Measurements from ENCODE around the gene ICE1.
"Not testable (repeated sequence)": the region's sequence is repeated elsewhere in the genome, so short reads cannot be mapped to it uniquely, and the experiment has no call there.

ICE1 gene

DNA sequence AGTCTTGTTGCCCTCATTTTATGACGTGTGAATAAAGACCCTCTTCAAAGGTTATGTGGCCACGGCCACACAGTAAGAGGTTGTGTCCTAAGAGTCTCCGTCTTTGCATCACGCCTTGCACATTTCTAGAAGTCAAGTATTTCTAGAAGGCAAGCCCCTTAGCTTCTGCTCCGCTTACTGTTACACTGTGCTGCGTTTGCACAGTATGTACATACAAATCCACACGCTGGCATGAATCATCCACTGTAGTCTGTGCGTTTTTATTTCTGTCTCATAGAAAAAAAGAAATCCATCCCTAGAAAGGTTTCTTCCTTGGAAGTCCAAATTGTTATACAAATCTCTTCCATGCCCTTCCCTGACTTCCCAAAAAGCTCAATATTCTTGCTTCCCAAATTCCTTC is 21.4 kb upstream of the ICE1 start:
- no peak for DNase-seq

DNA sequence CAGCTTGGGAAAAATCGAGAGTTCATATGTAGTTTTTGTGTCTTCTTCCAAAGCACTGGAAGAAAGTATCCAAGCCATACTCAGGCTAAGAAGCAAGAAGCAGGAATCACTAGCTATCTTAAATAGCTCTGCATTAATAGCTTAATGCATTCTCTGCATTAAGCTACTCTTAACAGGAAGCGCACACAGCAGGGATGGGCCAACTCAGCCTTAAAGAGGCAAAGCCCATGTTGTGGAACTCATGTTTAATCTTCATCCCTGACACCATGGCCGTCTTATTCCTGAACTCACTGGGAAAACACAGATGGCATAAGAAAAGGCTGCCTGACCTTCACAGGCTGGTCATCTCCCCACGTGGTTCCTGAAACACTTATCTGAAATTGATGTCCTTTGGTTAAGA is 18.7 kb upstream of the ICE1 start:
- DNase-seq = no peak

DNA sequence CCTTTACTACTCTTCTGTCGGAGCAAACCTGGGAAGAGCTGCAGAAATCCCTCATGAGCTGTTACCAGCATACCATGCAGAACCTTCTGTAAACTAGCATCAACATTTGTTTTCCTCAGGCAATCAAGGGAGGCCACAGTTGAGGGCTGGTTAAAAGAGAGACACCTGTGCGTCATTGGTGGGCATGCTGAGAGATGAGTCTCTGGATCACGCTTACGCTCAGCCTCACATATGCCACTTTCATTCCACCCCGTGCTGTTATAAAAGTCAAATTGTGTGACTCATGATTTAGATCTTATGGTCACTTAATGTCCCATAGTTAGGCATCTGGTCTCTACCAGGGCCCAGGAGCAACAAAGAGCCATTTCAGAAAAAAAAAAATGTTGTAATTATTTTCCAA is 18.1 kb upstream of the ICE1 start:
- no peak for DNase-seq

DNA sequence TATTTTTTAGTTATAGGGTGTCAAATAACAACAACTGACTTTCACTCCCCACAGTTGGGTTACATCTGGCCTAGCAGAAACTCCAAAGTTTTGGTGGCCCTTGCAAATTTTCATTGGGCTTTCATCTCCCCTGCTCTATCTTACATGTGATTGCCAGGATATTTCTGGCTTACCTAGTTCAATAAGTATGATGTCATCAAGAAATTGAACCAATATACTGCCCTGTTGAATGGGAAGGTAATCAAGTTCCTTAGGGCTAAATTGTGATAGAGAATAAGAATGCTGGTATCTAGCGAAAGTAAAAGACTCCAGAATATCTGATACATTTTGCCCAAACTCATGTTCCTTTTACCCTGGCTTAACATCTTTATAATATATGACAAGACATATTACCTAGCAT is 17.0 kb upstream of the ICE1 start:
- DNase-seq = no peak

DNA sequence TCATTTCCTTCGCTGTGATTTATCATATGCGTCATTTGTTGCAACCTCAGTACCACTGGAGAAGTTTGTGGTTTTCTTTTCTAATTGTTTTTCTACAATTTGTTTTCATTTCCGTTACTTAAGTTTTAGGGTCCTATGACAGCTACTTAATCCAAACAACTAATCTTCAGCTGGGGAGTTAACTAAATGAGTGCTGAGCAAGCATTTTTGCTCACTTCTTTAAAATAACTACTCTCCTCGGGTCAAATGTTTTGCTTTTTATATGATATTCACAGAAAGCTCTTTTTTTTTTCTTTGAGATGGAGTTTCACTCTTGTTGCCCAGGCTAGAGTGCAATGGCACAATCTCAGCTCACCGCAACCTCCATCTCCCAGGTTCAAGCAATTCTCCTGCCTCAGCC is 14.6 kb upstream of the ICE1 start:
- no peak for DNase-seq

DNA sequence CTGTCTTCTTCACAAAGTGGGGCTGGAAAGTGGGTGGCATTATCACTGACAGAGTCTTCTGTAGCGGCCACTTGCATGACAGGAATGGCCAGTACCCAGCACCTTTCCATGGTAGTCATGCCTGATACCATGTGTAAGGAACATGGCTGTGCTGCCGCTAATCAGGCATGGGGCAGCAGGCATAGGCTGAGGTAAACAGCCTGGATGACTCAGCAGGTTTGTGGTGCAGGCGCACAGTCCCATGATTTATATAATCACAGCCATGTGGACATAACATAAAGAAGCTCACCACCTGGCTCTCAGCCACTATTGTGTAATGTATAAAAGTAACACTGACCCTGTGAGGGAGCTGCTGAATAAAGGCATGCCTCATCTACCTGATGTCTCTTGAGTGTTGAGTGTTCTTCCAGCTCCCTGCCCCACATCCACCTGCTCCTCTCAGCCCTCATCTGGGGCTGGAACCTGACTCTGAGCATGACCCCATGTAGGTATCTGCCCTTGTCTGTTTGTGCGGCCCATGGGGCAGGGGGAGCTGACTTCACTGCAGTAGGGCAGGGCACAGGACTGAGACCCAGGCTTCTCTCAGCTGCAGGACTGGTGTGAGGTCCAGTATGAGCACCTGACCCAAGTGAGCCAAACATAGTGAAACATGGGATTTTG is 13.2 kb upstream of the ICE1 start:
- DNase-seq = no peak

DNA sequence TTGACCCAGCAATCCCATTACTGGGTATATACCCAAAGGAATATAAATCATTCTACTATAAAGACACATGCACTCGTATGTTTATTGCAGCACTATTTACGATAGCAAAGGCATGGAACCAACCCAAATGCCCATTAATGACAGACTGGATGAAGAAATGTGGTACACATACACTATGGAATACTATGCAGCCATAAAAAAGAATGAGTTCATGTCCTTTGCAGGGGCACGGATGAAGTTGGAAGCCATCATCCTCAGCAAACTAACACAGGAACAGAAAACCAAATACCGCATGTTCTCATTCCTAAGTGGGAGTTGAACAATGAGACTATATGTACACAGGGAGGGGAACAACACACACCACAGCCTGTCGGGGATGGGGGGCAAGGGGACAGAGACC is 8.6 kb upstream of the ICE1 start:
- DNase-seq = not testable (repeated sequence)

DNA sequence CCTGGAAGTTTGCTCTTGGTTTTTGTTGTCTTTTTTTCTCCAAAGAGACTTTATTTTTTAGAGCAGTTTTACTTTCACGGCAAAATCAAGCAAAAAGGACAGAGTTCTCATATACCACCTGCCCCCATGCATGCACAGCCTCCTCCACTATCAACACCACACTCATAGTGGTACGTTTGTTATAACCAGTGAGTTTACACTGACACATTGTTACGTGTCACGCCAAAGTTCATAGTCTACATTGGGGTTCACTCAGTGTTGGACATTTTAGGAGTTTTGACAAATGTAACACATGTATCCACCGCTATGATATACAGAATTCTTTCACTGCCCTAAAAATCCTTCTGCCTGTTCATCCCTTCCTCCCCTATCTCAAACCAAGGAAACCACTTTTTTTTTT is 7.5 kb upstream of the ICE1 start:
- no peak for DNase-seq

DNA sequence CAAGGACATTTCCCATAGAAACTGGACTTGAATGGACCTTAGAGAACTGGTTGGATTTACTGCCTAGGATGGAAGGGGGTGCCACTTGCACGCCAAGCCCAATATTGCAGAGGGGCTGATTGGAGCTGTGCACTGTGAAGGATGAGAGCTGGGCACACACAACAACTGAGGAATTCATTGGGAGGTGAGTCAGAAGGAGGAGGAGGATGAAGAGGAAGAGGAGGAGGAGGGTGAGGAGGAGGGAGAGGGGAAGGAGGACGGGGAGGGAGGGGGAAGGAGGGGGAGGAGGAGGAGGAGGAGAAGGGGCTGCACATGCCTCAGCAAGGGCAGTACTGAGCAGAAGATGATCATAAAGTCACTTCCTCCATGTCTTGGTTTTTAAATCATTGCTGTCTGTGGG is 5.7 kb upstream of the ICE1 start:
- DNase-seq = no peak

DNA sequence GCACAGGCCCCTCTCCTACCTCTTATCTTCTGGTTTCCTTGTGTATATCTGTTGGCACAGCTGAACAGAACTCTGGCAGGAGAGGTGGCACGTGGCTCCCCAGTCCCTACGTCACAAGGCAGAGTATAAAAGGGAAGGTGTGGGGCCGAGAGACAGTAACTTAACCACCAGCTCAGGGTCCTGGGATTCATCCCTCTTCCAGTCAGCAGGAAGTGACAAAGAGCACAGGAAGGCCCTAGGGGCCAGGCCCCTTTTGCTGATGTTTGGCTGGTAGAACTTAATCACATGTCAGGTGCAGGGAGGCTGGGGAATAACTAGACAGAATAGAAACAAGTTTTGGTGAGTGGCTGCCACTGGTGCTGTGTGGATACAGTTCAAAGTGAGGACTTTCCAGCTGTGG is 4.5 kb upstream of the ICE1 start:
- DNase-seq = no peak

DNA sequence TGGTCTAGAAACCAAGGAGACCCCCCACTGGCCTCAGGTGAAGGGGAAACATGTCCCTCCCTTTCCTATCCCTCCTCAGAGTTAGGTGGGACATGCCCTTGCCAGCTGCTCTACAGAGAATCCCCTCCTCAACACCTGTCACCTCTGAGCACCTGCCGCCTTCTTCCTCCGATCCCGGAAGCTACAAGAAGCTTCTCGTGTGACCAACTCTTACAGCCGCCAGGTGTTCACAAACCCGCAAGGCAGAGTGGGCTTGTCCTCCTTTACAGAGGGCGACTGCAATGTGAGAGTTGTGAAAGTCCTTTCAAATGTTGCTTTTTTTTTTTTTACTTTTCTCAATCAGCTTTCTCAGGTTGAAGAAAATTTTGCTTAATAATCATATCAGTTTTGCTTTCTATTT is 3.7 kb upstream of the ICE1 start:
- no peak for DNase-seq

DNA sequence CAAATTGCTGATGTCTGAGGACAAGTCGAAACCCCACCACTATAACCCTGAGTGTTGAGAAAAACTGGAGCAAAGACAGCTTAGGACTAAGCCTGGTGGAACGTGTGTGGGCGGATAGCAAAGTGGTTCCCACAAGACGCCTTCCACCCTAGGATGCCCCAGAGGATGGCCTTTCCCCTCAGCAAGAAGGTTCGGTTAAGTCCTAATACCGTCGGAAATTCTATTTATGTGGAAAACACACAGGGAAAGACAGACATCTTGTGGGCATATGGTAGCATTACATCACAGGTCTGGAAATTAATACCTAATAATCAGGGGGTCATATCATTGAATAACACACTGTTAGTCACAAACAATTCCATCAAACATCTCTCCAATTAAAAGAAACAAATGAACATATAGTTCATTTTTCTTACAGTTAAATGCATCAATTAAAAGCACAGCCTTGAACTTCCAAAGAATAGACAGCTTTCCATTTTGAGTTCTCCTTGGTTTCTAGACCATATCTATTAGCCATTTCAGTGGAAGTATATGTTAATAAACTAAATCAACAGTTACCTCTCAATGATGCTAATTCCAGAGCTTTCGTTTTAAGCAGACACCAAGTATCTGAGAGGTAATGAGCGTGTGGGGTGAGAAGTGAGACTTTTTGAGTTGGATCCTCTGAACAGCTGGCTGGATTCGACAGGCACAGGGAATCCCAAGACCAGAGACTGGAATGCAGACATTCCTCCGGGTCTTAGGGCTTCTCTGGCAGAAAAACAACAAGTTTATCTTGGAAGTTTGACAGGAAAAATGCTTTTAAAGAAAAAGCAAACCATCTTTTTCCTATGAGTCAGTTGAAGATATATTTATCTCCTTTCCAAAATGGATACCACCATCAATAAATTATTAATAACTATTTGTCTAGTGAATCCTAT is 2.9 kb upstream of the ICE1 start:
- no peak for DNase-seq

DNA sequence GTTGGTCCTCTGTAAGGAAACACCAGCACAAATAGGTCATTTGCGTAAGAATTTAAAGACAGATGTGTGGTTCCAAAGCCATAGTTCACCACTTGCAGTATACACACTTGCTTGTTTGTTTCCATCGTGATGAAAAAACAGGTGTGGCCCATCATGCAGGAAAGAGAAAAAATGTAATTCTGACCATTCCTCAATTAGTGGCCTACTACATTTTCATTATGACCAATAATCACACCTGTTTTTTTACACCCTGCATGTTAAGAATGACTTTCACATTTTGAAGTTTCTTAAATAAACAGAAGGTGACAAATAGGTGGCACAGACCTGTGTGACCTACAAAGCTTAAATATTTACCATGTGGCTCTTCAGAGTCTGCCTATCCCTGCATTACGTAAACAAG is 2.2 kb upstream of the ICE1 start:
- no peak for DNase-seq

DNA sequence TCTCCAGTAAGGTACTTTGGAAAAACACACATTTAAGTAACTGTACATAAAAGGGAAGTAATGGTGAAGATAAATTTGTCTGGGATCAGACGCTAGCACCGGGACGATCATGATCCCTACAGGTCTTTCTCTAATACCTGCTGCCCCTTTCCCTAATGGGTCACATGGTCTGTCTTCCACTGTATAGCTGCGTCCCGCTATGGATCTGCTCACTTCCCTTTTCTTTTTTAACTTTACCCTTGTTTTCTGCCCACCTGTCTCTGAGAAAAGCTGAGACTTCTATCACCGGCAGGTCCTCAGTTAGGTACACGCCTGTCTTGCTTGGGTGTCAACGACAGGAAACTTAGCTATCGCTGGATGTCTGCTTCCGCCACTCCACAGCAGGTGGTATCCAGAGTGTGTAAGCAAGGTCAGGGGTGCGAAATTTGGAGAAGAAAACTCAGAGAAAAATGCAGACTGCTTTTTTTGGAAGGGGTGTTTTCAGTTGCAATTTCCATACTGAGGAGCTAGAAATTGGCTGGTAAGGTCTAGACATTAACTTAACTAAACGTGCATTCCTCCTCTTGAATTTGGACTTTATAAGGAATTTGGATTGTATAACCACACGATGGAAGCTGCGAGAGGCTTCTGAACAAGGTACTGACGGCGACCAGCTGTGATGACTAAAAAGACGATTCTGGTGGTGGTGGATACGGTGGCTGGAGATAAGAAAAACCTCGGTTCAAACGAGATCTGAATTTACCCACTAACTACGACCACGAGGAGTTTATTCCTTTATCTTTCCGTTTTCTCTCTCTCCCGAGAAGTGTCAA is 1.1 kb upstream of the ICE1 start:
- DNase-seq = peak in 1 of 2 experiments; percentile 15

DNA sequence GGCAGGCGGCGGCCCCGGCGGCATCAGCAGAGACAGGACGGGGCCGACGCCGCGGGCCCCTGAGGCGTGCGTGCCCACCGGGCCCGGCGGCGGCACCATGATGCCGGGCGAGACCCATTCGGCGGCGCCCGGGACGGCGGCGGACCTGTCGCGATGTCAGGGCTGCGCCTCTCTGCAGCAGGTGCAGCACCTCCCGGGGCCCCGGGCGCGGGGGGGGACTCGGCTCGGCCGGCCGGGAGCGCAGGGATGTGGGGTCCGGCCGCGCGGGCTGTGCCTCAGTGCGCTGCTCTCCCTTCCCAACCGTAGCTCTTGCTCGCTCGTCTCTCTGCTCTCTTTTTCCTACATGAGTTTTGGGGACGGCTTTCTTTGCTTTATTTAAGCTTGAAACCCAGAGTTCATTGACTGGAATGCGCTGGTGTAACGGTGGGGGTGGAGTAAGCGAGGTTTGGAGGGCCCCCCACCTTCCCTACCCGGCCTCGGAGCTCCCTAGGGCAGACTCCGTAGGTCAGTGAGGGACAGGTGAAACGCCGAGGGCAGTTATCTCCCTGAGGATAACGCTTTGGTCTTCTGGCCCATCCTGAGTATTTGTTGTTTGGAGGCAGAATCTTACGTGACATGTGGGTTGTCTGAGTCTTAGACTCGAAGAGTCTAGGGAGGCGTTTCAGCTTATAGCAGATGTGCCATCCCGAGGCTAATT is 490 bp downstream of the ICE1 start:
- DNase-seq = no peak

DNA sequence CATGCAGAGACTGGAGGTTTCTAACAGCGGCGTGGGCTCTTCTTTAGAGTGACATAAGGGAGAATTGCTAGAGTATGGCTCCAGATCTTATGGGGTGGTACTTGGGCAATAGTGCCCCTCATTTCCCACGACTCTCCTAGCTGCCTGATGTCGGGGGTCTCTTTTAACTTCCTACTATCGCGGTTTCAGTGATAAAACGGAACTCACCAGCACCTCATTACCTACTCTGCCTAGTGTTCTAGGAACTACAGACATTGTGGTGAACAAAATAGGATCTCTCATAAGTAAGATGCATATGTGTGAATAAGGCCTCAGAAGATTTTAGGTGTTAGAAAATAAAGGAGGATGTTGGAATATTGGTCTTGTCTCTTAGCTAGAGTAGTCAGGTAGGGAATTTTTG is 1.1 kb downstream of the ICE1 start:
- no peak for DNase-seq

DNA sequence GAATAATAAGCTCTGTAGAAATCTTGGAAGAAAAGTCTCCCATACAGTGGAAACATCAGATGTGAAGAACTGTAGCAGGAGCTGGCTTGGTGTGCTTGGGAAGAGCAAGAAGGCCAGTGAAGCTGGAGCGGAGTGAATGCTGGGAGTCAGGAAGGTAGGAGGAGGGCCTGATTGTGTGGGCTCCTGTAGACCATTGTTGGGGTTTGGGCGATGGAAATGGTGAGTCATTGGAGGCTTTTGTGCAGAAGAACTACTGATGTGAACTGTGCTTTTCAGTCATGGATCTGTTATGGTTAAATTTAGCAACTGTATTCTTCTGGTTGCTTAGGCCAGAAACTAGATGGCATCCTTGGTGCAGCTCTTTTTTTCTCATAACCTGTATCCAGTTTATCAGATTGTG is 2.3 kb downstream of the ICE1 start:
- DNase-seq = peak in 1 of 2 experiments; percentile 26

DNA sequence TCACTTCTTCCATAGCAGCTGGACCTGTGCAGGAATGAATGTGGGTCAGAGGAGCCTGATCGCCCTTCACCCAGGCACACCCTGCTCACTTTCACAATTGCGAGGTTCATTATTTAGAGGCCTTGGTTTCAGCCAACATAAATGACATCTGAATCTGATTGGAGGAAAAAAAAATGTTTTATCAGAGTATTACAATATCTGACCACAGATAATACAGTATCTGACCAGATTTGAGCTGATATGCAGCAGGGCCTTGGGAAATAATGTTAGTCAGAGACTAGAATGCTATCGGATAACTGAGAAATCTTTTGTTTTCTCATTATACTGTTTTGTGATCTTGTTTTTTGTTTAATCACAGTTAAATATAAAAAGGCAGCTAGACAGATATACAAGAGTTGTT is 7.7 kb downstream of the ICE1 start:
- no peak for DNase-seq

DNA sequence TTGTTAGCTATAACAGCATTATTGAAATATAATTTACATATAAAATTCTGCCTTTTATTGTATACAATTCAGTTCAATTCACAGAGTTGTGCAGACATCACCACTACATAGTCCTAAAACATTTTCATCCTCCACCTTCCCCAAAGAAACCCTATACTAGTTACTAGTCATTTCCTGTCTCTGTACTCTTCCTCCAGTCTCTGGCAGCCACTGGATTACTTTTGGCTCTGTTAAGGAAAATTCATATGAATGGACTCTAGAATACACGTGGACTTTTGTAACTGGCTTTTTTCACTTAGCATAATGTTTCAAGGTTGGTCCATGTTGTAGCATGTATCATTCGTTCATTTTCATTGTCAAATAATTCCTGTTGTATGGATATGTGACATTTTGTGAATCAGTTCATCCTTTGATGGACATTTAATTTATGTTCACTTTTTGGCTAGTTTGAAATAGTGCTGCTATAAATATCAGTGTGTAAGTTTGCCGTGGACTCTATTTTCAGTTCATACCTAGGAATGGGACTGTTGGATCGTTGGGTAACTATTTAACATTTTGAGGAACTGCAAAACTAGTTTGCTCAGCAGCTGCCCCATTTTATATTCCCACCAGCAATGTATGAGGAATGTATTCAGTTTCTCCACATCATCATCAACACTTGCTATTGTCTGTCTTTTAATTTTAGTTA is 9.7 kb downstream of the ICE1 start:
- no peak for DNase-seq

DNA sequence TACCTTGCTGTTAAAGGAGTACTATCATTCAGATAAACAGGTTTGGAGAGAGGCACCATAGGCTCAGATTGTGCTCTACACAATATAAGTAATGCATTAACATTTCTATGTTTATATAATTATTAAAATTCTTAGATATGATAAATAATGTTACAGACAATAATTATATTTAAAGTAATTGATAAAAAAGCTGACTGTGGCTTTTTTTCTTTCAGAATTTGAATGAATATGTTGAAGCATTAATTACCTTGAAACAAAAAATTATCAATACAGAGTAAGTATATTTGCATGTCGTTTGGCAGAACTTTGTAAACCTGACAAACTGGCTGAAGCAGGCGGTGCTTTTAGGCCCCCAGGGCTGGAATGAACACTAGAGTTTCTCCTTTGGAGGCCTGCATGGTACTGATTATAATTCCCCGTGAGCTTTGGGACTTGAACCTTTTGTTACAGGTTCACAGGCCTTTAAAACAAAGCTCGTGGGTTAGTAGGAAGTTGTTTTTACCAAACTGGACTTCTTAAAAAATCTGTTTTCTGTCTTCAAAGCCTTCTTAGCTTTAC is 13.8 kb downstream of the ICE1 start:
- no peak for DNase-seq

DNA sequence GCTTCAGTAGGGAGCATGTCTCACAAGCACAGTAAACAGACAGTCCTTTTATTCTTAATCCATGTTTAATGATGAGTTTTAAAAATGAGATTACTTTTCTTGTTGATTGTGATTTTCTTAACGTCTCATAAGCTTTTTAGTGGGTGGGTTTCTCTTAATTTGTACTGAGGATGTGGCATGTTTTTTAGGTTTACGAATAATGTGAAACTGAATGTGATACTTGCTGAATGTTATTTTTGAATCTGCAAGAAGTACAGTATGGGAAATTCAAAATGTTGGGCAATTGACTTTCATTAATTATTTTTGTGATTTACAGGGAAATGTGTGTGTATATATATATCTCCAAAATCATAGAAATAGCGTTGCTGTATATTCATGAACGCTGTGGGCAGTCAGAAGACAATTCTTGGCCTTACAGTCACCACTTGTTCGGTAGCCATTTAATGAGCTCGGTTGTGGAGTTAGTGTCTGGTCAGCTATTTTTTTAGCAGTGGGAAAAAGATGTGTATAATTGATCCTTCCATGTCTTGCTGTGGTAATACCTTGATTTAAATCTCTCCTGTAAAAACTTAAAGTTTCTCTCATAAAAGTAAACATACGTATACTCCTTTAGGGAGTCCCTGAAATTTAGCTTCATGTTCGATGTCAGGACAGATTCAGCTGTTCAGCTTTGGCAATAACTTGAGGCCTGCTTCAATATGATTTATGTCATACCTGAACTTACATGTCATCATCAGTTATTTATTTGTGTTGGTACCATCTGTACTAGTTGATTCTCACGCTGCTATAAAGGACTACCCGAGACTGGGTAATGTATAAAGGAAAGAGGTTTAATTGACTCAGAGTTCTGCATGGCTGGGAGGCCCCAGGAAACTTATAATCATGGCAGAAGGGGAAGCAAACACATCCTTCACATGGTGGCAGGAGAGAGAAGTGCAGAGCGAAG is 15.0 kb downstream of the ICE1 start:
- DNase-seq = no peak
